GM18507 (cell line): ENCODE measurements around the gene LRRC71.
A peak's percentile ranks its signal among the peaks of the same experiment; 100 is the strongest.

Experiments used
- DNase-seq: peaks from one replicate; pipeline ENCODE4 v3.0.0; 2011; ENCODE audit warnings: low read depth; ENCODE audit not compliant: insufficient read length; ENCODE audit errors: extremely low spot score
- FAIRE-seq: peaks from 2 replicates; lab custom pipeline; 2011; peaks lifted over from hg19 to GRCh38; lab: Jason Lieb, UNC

LRRC71 gene

DNA sequence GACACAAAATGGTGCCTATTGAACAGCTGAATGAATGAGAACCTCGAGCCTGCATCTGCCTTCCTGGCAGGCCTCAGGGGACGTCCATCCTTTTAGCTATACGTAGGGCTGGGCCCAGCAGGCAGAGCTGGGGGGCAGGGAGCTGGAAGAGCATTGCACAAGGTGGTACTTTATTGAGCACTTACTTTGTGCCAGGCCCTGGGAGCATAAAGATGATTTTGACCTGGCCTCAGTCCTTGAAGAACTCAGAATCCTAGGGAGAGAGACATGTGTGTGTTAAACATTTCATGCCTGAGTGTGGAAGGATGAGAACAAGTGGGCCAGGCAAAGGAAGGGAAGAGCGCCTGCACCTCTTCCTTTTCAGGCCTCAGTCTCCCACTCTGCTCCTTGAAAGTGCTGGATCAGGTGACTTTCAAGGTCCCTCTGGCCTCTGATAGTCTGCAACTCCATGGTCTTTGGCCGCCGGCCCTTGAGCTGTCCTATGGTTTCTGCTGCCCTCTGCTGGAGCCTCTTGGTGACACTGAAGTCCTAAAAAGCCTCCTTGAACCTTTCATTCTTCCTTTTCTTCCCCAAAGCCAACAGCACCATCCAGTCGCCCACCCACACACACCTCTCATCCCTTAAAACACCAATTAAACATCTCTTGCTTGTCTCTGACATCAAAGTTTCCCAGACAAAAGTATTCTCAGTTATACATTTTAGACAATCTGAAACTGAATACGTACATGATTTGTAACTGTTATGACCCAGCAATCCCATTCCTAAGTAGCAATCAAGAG lies 30.4 kb upstream of the LRRC71 start:
- DNase-seq = peak; percentile 50
- FAIRE-seq = peak; percentile 78

DNA sequence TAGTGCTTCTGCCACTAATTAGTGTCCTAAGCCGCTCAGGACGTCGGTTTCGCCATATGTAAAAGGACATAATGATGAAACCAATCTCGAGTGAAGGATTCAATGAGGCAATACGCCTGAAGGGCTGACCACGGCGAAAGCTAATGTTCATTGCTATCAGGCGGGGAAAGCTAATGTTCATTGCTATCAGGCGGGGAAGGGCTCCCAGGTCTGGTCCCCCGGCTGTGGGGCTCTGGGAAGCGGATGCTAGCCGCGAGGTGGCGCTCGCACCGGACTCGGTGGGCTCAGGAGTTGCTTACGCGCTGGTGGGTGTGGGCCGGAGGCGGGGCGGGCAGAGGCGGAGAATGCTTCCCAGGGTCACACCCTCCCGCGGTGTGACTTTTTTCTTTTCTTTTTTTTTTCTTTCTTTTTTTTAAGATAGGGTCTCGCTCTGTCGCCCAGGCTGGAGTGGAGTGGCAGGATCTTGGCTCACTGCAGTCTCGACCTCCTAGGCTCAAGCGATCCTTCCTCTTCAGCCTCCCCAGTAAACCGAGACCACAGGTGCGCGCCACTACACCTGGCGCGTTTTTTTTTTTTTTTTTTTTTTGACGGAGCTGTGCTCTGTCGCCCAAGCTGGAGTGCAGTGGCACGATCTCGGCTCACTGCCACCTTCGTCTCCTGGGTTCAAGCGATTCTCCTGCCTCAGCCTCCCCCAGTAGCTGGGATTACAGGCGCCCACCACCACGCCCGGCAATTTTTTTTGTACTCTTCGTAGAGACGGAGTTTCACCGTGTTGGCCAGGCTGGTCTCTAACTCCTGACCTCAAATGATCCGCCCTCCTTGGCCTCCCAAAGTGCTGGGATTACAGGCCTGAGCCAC lies 28.0 kb upstream of the LRRC71 start:
- peak; percentile 5 for FAIRE-seq
- DNase-seq = peak; percentile 58

DNA sequence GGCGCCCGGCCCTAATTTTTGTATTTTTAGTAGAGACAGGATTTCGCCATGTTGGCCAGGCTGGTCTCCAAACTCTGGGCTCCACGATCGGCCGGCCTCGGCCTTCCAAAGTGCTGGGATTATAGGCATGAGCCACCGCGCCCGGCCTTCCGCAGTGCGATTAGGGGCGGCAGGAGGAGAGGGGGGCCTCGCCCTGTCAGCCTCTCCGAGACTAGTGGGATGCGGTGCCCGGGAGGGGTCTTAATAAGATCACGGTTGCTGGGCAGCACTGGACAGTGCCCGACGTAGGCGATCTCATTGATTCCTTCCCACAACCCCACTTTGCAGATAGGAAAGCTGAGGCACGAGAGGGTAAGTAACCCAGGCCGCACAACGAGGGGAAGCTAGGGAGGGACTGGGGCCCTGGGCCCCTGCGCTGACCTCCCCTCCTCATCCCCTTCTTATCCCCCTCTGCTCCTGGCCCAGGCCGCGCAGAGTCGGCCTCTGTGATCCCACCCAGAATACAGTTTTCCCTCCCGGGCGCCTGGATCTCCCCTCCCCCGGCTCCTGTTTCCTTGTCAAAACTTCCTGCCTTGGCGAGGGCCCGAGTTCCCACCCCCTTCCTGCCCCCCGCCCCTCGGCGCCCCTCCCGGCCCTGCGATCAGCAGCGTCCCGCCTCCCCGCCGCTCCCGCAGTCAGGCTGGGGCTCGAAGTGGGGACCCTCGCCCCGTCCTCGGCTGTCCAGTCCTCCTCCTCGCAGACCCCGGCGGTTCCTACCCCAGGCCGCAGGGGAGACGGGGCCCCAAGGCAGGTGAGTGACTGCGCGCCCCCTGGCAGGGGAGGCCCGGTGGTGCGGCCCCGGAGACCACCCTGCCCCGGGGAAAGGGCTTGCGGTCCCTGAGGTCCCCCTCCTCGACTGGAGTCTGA lies 27.1 kb upstream of the LRRC71 start, which contains the start of gene PEAR1:
PEAR1 (plus strand) TSS at position 671 of the 906 bp plus-strand sequence. CDS start 10,209 bp downstream, outside the sequence.
- no peak for DNase-seq
- no peak for FAIRE-seq

DNA sequence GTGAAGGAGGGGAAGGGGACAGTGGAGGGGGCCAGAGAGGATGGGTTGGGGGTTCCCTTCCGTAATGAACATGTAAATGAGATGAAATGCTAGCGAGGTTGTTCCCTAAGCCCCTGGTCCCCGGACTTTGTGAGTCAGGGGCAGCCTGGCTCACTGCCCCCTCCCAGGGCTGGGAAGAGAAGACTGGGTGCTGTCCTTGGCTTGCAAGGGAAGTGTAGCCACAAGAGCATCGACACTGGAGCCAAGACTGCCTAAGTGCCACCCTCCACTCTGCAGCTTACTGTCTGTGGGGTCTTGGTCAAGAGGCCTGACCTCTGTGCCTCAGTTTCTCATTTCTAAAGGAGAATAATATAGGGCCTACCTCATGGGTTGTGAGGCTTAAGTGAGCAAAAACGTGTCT lies 26.4 kb upstream of the LRRC71 start:
- no peak for FAIRE-seq

DNA sequence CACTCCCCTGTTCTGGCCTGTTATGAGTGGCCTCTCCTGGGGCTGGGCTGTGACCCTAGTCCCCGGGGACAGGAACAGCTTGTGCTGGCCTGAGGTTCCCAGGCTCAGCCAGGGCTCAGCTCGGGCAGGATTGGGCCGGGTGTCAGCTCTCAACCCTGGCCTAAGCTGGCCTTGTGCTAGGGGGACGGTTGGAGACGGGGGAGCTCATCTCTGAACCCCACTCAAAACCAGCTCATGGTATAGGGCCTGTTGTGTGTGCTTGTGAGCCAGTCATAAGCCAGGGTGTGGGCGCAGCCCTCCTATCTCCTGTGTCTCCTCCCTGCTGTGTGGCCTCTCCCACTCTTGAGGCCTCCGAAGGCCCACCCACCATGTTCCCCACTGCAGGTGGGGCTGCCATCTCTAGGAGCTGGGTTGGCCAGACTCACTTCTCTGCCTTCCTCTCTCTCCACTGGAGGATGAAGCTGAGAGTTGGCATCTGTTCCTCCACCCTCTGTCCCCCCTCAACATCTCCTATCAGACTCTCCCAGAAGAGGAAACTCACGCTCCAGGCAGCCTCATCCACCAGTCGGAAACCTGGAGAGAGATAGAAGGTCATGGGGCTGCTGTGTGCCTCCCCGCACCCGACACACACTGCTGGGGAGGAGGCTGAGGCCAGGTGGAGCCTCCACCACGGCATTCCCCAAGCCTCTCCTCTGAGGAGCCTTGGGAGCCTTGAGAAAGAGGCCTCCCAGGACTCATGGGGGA lies 25.5 kb upstream of the LRRC71 start:
- DNase-seq (no peak), FAIRE-seq (no peak)

More for the DNA sequence above, 26.4 kb upstream of the LRRC71 start:
- DNase-seq = no peak

DNA sequence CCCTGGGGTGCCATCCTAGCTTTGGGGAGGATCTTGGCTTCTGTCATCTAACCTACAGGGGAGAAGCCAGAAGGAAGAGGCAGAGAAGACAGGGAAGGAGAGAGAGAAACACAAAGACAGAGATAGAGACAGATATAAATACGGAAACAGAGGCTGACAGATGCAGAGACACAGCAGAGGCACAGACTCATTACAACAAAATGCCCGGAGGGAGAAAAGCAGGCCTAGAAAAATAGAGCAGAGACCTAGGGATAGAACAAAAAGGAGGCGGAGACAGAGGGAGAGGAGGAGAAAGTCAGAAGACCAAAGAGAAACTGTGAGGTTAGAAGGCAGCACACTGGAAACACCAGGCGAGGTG lies 25.0 kb upstream of the LRRC71 start:
- DNase-seq (no peak), FAIRE-seq (no peak)

DNA sequence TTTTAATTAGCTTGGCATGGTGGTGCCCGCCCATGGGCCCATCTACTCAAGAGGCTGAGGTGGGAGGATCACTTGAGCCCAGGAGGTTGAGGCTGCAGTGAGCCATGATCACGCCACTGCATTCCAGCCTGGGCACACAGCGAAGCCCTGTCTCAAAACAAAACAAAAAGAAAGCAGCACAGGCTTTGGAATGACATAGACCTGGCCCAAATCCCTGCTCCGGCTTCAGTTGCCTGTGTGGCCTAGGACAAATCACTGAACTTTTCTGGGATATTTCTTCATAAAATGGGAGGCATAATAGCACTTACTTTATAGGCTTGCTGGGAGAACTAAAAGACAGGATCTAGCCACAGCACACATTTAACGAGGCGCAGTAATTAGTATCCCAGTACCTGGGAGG lies 24.5 kb upstream of the LRRC71 start:
- FAIRE-seq = no peak
- no peak for DNase-seq

DNA sequence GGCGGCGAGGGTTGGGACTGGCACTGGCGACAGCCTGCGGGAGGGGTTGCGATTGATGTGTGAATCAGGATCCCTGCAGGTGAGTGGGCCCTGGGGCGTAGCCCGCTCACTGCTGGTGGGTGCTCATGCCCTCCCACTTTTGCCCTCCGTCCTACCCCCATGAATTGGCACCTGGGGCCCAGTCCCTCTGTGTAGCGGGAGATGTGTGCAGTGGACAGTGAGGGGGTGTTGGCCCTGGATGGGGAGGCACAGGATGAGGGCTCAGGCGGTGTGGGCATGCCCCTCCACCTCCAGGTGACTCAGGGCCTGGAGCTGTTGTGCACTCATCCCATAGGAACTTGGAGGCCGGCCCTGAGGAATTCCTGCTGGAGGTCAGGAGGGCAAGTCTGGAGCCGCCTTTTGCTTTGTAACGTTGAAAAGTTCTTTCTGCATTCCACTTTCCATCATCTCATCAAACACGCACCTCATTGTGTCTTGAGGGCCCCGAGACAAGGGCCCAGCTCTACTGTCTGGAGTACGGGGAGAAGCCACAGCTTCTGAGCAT lies 23.9 kb upstream of the LRRC71 start:
- DNase-seq (no peak), FAIRE-seq (no peak)

DNA sequence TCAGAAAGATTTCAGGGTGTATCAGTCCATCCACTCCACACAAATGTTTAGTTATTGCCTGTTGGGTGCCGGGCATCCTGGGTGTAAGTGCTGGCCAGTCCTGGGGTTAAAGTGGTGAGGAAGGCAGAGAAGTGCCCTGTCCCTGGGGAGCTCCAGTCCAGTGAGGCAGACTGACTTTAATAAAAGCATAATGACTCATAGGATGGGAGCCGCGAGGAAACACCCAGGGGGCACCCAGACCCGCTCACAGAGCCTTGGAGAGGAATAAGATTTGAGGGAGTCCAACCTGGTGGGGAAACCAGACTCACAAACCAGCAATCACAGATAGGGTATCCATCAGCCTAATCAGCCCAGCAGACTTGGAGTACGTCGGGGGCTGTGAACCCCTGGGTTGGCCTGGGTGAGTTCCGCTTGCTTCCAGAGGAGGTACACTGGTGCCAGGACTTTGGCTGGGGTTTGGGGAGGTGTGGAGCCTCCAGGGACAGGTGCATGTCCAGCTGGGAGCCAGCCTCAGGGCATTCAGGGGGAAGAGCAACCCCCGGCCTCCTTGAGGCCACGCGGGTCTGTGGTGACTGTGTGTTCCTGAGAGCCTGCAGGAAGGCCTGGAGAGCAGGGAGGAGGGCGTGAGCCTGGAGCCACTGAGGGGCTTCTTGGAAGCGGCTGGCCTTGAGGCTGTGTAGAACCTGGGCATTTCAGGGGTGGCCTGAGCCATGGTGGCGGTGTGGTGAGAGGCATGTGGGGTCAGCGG lies 23.2 kb upstream of the LRRC71 start:
- no peak for DNase-seq
- FAIRE-seq = no peak

DNA sequence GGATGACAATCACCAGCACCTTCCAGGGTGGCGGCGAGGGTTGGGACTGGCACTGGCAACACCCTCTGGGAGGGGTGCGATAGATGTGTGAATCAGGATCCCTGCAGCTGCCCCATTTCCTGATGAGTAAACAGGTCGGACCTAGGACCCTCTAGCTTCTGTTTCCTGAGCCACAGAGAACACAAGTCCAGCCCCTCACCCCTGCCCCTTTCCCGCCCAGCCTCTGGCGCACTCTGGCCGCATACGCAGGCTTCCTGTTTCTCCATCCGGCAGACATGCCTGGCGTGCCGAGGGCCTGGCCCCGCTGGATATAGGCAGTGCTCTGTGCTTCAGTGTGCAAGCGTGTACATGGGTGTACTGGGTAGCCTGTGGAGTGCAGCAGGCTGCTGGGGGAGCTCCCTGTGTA lies 22.3 kb upstream of the LRRC71 start:
- FAIRE-seq (no peak), DNase-seq (no peak)

DNA sequence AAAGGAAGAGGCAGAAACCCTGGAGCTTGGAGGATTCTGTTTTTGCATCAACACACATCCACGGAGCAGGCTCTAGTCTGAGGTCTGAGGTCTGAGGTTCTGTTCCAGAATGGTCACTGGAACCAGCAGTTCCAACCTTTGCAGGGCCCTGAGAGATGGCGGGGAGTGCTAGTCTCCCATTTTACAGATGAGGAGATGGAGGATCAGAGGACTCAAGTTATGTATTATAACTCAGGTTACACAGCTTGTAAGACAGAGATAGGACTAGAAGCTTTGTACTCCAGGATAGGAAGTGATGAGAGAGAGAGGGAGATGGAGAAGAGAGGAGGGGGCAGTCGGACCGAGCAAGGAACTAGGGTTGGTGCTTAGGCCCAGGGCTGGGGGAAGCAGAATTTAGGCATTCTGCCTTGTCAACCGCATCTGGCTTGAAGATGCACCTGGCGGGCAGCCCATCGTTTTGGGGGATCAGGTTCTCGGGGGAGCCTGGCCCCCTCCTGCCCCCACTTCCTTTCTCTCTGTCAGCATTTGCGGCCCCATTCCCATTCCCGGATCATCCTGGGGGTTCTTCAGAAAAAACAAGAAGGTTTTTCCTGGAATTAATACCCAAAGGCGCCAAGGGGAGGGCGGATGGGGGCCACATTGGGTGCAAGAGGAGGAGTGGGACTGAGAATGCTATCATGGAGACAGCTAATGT lies 21.3 kb upstream of the LRRC71 start:
- no peak for FAIRE-seq
- DNase-seq = no peak

DNA sequence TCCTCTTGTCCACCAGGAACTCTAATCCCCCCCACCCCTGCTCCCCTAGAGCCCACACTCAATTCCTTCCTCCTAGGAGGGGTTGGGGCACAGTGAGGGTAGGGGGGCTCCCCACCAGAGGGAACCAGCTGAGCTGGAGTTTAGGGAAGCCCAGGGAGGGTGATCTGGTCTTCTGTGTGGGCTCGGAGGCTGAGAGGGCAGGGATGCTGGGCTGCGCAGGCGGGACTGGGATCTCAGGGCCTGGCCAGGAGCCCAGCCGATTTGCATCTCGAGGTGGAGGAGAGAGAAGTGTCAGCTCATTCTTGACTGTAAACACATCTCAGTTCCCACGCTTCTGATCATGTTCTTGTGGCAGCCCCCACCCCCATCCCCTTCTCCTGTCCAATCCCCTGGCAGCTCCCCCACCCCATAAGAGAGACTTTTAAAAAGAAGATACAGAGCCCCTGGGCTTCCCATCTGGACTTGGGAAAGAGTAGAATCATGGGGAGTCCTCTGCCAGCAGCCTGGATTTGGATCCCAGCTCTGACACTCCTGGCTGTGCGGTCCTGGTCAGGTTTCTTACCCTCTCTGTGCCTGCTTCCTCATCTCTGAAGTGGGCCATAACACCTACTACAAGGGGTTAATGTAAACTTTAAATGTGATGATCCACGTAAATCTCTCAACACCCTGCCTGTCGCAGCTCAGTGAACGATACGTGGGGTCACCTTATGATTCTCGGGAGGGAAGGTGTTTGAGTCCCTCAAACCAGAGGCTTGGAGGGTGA lies 20.3 kb upstream of the LRRC71 start:
- DNase-seq (no peak), FAIRE-seq (no peak)

DNA sequence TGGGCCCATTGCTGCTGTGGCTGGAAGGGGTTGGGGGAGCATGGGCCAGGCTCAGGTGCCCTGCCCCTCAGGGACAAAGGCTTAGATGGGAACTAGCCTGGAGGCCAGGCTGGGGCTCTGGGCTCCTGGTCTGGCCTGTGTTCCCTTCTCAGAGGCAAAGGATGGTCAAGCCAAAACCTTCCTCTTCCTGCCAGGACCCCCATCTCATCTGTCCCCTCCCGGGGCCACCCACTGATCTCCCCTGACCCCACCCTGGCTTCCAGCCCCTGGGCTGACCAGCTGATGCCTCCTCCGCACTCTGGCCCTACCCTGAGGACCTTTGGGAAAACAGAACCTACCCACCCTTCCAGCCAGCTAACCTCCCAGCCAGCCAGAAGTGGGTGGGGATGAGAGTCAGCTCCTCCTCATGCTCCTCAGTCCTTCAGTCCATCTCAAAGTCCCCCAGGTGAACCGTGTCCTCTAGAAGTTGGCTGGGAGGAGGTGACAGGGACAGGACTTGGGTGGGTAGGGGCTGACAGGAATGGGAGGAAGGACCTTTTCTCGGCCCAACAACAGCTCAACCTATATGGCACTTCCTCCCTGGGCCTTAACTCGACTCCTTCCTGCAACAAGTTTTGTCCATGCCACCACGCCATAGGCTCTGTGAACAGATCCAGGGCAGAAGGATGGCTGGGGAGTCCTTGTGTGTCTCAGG lies 19.4 kb upstream of the LRRC71 start:
- DNase-seq (no peak), FAIRE-seq (no peak)

DNA sequence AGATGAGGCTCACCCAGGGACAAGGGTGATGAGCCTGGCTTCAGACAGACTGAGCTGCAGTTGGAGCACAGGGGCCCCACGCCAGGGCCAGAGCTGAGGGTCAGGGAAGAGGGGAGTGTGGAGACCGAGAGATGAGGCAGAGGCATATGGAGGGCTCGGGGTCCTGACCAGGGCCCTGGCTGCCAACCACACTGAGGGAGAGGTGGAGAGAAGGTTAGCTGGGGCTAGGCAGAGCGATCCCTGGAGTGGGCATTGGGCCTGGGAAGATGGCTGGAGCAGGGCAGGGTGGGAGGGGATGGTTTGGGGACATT lies 18.9 kb upstream of the LRRC71 start:
- no peak for FAIRE-seq
- no peak for DNase-seq

DNA sequence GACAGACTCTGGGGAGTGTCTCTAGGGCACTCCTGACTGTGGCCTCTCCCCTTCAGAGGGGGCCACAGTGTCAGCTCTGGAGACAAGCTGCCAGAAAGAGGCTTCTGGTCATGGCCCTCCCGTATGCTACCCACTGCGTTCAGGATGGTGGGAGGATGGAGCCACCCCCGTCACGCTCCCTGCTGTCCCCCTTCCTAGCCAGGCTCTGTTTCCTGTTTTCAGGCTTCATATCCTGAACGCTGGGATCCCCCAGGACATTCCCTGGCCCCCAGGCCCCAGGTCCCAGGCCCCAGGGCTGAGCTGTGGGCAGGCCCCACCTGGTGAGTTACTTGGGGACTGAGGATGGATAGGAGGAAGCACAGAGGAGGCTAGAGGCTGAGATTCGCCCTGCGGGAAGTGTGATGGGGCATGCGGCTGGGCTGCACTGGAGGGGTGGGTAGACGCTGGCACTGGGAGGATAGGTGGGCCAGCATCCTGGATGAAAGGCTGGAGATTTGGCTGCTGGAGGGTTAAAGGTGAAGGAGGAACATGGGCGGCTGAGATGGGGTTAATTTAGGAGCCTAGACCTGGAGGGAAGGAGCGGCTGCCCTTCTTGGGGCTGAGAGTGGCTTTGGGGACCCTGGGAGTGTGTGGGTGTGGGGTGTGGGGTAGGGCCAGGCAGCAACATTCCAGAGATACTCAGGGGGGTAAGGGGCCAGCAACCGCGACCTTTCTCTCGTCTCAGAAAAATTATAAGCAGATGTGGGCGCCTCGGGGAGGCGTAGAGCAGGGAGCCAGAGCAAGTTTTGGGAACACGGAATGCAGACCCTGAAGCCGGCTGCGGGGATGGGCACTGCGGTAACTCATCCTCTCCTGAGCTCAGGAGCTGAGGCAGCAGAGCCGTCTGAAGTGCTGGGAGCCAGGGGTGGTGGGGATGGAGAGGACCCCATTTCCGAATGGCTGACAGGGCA lies 18.2 kb upstream of the LRRC71 start:
- no peak for DNase-seq
- no peak for FAIRE-seq
